Stimulated activated naive CD8-positive, alpha-beta T cell treated with anti-CD3 and anti-CD28 coated beads, Interleukin-15, Interleukin-2, amounts not matched to agents 100 U/mL and 50 U/mL, for 24 hours (primary cell): Measurements from ENCODE around the gene NFIA.
A peak's percentile ranks its signal among the peaks of the same experiment; 100 is the strongest.
"Not testable (repeated sequence)": the region's sequence is repeated elsewhere in the genome, so short reads cannot be mapped to it uniquely, and the experiment has no call there.

Source experiments
- ATAC-seq: fragments of 150-1000 bp; cut with Tn5 transposase; one replicate; pipeline ENCODE4 v1.10.0; 2021
- DNase-seq: peaks from one replicate; pipeline ENCODE4 v3.0.0; 2021

NFIA gene

GRCh38 chr1:61102621-61103020 is 20.3 kb downstream of the NFIA start:
- ATAC-seq (no peak), DNase-seq (no peak)

- DNase-seq (no peak), ATAC-seq (no peak)
Measured at GRCh38 chr1:61104220-61104671, 21.9 kb downstream of the NFIA start.

GRCh38 chr1:61107638-61108037 is 25.3 kb downstream of the NFIA start:
- DNase-seq = no peak
- ATAC-seq = no peak

- ATAC-seq = no peak
- DNase-seq = no peak
Measured at GRCh38 chr1:61109158-61109557, 26.8 kb downstream of the NFIA start.

GRCh38 chr1:61109910-61110309 is 27.5 kb downstream of the NFIA start:
- DNase-seq (no peak), ATAC-seq (no peak)

- no peak for ATAC-seq
- no peak for DNase-seq
Measured at GRCh38 chr1:61110554-61110953, 28.2 kb downstream of the NFIA start.

GRCh38 chr1:61111084-61112004 is 29.0 kb downstream of the NFIA start:
- DNase-seq (no peak), ATAC-seq (no peak)

GRCh38 chr1:61114178-61114870 is 32.0 kb downstream of the NFIA start:
- DNase-seq (no peak), ATAC-seq (no peak)

- DNase-seq = no peak
Measured at GRCh38 chr1:61115436-61115835, 33.1 kb downstream of the NFIA start.

GRCh38 chr1:61116421-61116820 is 34.1 kb downstream of the NFIA start:
- ATAC-seq (no peak), DNase-seq (no peak)

More at GRCh38 chr1:61115436-61115835, 33.1 kb downstream of the NFIA start:
- ATAC-seq = no peak

- DNase-seq = no peak
- no peak for ATAC-seq
Measured at GRCh38 chr1:61117283-61117682, 34.9 kb downstream of the NFIA start.

GRCh38 chr1:61119085-61119484 is 36.7 kb downstream of the NFIA start:
- ATAC-seq = no peak

GRCh38 chr1:61120246-61120840 is 38.0 kb downstream of the NFIA start:
- no peak for DNase-seq
- ATAC-seq = no peak

More at GRCh38 chr1:61119085-61119484, 36.7 kb downstream of the NFIA start:
- DNase-seq = no peak

GRCh38 chr1:61120998-61121397 is 38.6 kb downstream of the NFIA start:
- DNase-seq = no peak
- no peak for ATAC-seq

GRCh38 chr1:61121631-61122030 is 39.3 kb downstream of the NFIA start:
- DNase-seq = no peak
- ATAC-seq = no peak

GRCh38 chr1:61122389-61122788 is 40.0 kb downstream of the NFIA start:
- DNase-seq (no peak), ATAC-seq (no peak)

- ATAC-seq = no peak
- no peak for DNase-seq
Measured at GRCh38 chr1:61123326-61123725, 41.0 kb downstream of the NFIA start.

- ATAC-seq = peak; percentile 46
Measured at GRCh38 chr1:61124078-61124477, 41.7 kb downstream of the NFIA start.

GRCh38 chr1:61124696-61125095 is 42.3 kb downstream of the NFIA start:
- DNase-seq (no peak), ATAC-seq (no peak)

More at GRCh38 chr1:61124078-61124477, 41.7 kb downstream of the NFIA start:
- no peak for DNase-seq

GRCh38 chr1:61125263-61125662 is 42.9 kb downstream of the NFIA start:
- no peak for DNase-seq
- ATAC-seq = no peak

GRCh38 chr1:61125895-61126294 is 43.5 kb downstream of the NFIA start:
- no peak for DNase-seq
- ATAC-seq = no peak

- not testable (repeated sequence) for DNase-seq, ATAC-seq
Measured at GRCh38 chr1:61126843-61127242, 44.5 kb downstream of the NFIA start.
